ENCODE results near the gene CCL24. TPM values are rescaled to one million over a fixed set of nuclear protein-coding genes. Genes with fewer than 3 reads are reported as not detected.
"Not testable (repeated sequence)": the region's sequence is repeated elsewhere in the genome, so short reads cannot be mapped to it uniquely, and the experiment has no call there.

Gene CCL24
- total RNA-seq = not detected in 3 replicates
- long read RNA-seq = 0 reads

- no peak for TF ChIP-seq CTCF (IDR thresholded peaks at IDR 0.05)
- H3K4me1 Mint-ChIP-seq (ENCODE audit: low read depth) = no peaks in the 10 kb centered on the region
- H3K4me3 Mint-ChIP-seq (ENCODE audit: unreplicated experiment) = no peak within 1 kb of the TSS
- no peaks in the 10 kb centered on the region for H3K36me3 Mint-ChIP-seq (ENCODE audit: low read depth)
- no peak for DNase-seq (ENCODE audit: low spot score)
- H3K27me3 Mint-ChIP-seq (ENCODE audit: low read depth) = peaks cover 8% of the 10 kb centered on the region
- H3K9me3 Mint-ChIP-seq (ENCODE audit: low read depth) = no peaks in the 10 kb centered on the region
- no peak within 1 kb of the TSS for H3K27ac Mint-ChIP-seq (ENCODE audit: unreplicated experiment)
Measured at GRCh38 chr7:75813781-75814236, at the start of gene CCL24. Gene CCL24 (minus strand): TSS chr7:75813806. CDS start chr7:75813715, 91 bp downstream.

GRCh38 chr7:75861636-75862035 lies 48.0 kb upstream of the CCL24 start:
- no peak for DNase-seq (ENCODE audit: low spot score)
- H3K27me3 Mint-ChIP-seq (ENCODE audit: low read depth) = peaks cover 10% of the 10 kb centered on the region
- no peaks in the 10 kb centered on the region for H3K9me3 Mint-ChIP-seq (ENCODE audit: low read depth)
- H3K36me3 Mint-ChIP-seq (ENCODE audit: low read depth) = no peaks in the 10 kb centered on the region
- H3K27ac Mint-ChIP-seq (ENCODE audit: unreplicated experiment) = no peak overlapping the region
- TF ChIP-seq CTCF (IDR thresholded peaks at IDR 0.05) = no peak
- no peak overlapping the region for H3K4me3 Mint-ChIP-seq (ENCODE audit: unreplicated experiment)
- peaks cover 6% of the 10 kb centered on the region for H3K4me1 Mint-ChIP-seq (ENCODE audit: low read depth)

- no peak for TF ChIP-seq CTCF (IDR thresholded peaks at IDR 0.05)
- Mint-ChIP-seq H3K4me3 (ENCODE audit: unreplicated experiment) (no peak overlapping the region), H3K4me1 (ENCODE audit: low read depth) (no peaks in the 10 kb centered on the region), H3K9me3 (ENCODE audit: low read depth) (no peaks in the 10 kb centered on the region), H3K36me3 (ENCODE audit: low read depth) (no peaks in the 10 kb centered on the region), H3K27me3 (ENCODE audit: low read depth) (peaks cover 4% of the 10 kb centered on the region), H3K27ac (ENCODE audit: unreplicated experiment) (no peak overlapping the region)
- DNase-seq (ENCODE audit: low spot score) = no peak
Measured at GRCh38 chr7:75858410-75858809, 44.8 kb upstream of the CCL24 start.

GRCh38 chr7:75856536-75856935 lies 42.9 kb upstream of the CCL24 start:
- no peak for TF ChIP-seq CTCF (IDR thresholded peaks at IDR 0.05)
- Mint-ChIP-seq H3K9me3 (ENCODE audit: low read depth) (no peaks in the 10 kb centered on the region), H3K27me3 (ENCODE audit: low read depth) (peaks cover 4% of the 10 kb centered on the region), H3K4me1 (ENCODE audit: low read depth) (no peaks in the 10 kb centered on the region), H3K27ac (ENCODE audit: unreplicated experiment) (peak overlapping the region; percentile 59), H3K4me3 (ENCODE audit: unreplicated experiment) (no peak overlapping the region), H3K36me3 (ENCODE audit: low read depth) (no peaks in the 10 kb centered on the region)
- no peak for DNase-seq (ENCODE audit: low spot score)

- H3K27ac Mint-ChIP-seq (ENCODE audit: unreplicated experiment); H3K4me1 Mint-ChIP-seq (ENCODE audit: low read depth); DNase-seq (ENCODE audit: low spot score); H3K4me3 Mint-ChIP-seq (ENCODE audit: unreplicated experiment); H3K36me3 Mint-ChIP-seq (ENCODE audit: low read depth); H3K27me3 Mint-ChIP-seq (ENCODE audit: low read depth); H3K9me3 Mint-ChIP-seq (ENCODE audit: low read depth): not testable (repeated sequence)
Measured at GRCh38 chr7:75854813-75855345, 41.3 kb upstream of the CCL24 start.

GRCh38 chr7:75854233-75854632 lies 40.6 kb upstream of the CCL24 start:
- Mint-ChIP-seq H3K27me3 (ENCODE audit: low read depth) (peaks cover 4% of the 10 kb centered on the region), H3K4me1 (ENCODE audit: low read depth) (no peaks in the 10 kb centered on the region), H3K9me3 (ENCODE audit: low read depth) (no peaks in the 10 kb centered on the region), H3K36me3 (ENCODE audit: low read depth) (no peaks in the 10 kb centered on the region), H3K27ac (ENCODE audit: unreplicated experiment) (no peak overlapping the region), H3K4me3 (ENCODE audit: unreplicated experiment) (no peak overlapping the region)
- no peak for TF ChIP-seq CTCF (IDR thresholded peaks at IDR 0.05)
- no peak for DNase-seq (ENCODE audit: low spot score)

All from chondrocyte (in vitro differentiated cells).